Breast epithelium (tissue), 4 donors: ENCODE measurements around the gene FBN1. TPM values are rescaled to one million over a fixed set of nuclear protein-coding genes. Genes with fewer than 3 reads are reported as not detected.

ENCODE experiments used
- DNase-seq, 2 donors: peaks; one replicate each; pipeline ENCODE4 v3.0.0-alpha.2; 2019; ENCODE audit warnings: low spot score in 2 of 2
- H3K27ac ChIP-seq, 2 donors: fragments of 200-600 bp; sonication (generic) in 1 of 2; one replicate each; pipeline ENCODE4 v1.5.1; 2016 to 2019; ENCODE audit warnings: mild to moderate bottlenecking in 1 of 2
- H3K27me3 ChIP-seq, 2 donors: fragments of 200-600 bp; sonication (generic) in 1 of 2; one replicate each; pipeline versions ENCODE4 v1.5.1 to v1.6.0; 2017 to 2019; ENCODE audit warnings: control low read depth in 1 of 2, mild to moderate bottlenecking in 1 of 2
- H3K36me3 ChIP-seq: fragments of 200-600 bp; one replicate; pipeline ENCODE4 v1.5.1; 2019
- H3K4me1 ChIP-seq, 2 donors: fragments of 200-600 bp; sonication (generic); one replicate each; pipeline ENCODE4 v1.5.1; 2016 to 2019; ENCODE audit warnings: control low read depth in 1 of 2
- H3K4me3 ChIP-seq, 3 donors: fragments of 200-600 bp; sonication (generic); 1 replicate in 2 of 3; 2 replicates in 1 of 3; pipeline ENCODE4 v1.5.1; 2016 to 2019; ENCODE audit warnings: mild to moderate bottlenecking in 3 of 3, moderate library complexity in 2 of 3
- H3K9me3 ChIP-seq, 2 donors: fragments of 200-600 bp; sonication (generic) in 1 of 2; one replicate each; pipeline ENCODE4 v1.5.1; 2016 to 2019; ENCODE audit warnings: control low read depth in 1 of 2
- CTCF ChIP-seq, 3 donors: fragments of 450-650 bp; IDR thresholded peaks; one replicate each; pipeline ENCODE4 v1.5.1; 2016 to 2017; ENCODE audit warnings: antibody characterized with exemption in 3 of 3, mild to moderate bottlenecking in 3 of 3, moderate library complexity in 3 of 3
- POLR2A ChIP-seq: fragments of 450-650 bp; IDR thresholded peaks from one replicate; pipeline ENCODE4 v1.6.1; 2016; ENCODE audit warnings: antibody characterized with exemption, mild to moderate bottlenecking, moderate library complexity
- POLR2AphosphoS5 ChIP-seq, 3 donors: sonication (generic); formaldehyde crosslinking; IDR thresholded peaks; one replicate each; pipeline ENCODE4 v1.6.1; 2017; ENCODE audit warnings: antibody characterized with exemption in 3 of 3
- intact Hi-C: fragments of 100-400 bp; cut with DNase I; formaldehyde crosslinking; loops from one replicate; pipeline ENCODE4 v1.15.1; 2023; ENCODE audit warnings: low total_unique reads
- total RNA-seq, 3 donors: library from RNA; depleted of rRNA; stranded (reverse); fragments of >200 nt; gene quantifications; one replicate each; pipeline ENCODE4 v1.1.0, GENCODE V29; 2016

FBN1 gene
- total RNA-seq, 3 donors from 2014 or later = 38.5 to 210 (median 83.2) TPM

- TF ChIP-seq CTCF (IDR thresholded peaks at IDR 0.05) (no peak), POLR2AphosphoS5 (IDR thresholded peaks at IDR 0.05) (no peak), POLR2A (no peak)
- no peaks in the 10 kb centered on the region for H3K4me1 ChIP-seq
- H3K27me3 ChIP-seq = no peaks in the 10 kb centered on the region
- no peak for DNase-seq
- no peaks in the 10 kb centered on the region for H3K36me3 ChIP-seq
- H3K27ac ChIP-seq = peak overlapping the region; percentile 10 to 66
- no peak overlapping the region for H3K4me3 ChIP-seq
- intact Hi-C loops = no loop called here
- no peaks in the 10 kb centered on the region for H3K9me3 ChIP-seq
Observed at GRCh38 chr15:48388016-48388851, 257.3 kb downstream of the FBN1 start.

- Histone ChIP-seq H3K27me3 (no peaks in the 10 kb centered on the region), H3K4me3 (no peak overlapping the region), H3K9me3 (no peaks in the 10 kb centered on the region), H3K36me3 (no peaks in the 10 kb centered on the region), H3K4me1 (no peaks in the 10 kb centered on the region), H3K27ac (no peak overlapping the region)
- intact Hi-C loops = no loop called here
- TF ChIP-seq POLR2A (no peak), CTCF (IDR thresholded peaks at IDR 0.05) (no peak), POLR2AphosphoS5 (IDR thresholded peaks at IDR 0.05) (no peak)
- DNase-seq = no peak
Observed at GRCh38 chr15:48385031-48385830, 260.3 kb downstream of the FBN1 start.

GRCh38 chr15:48384616-48385015 lies 260.9 kb downstream of the FBN1 start:
- no peaks in the 10 kb centered on the region for H3K9me3 ChIP-seq
- H3K4me3 ChIP-seq = no peak overlapping the region
- no peak overlapping the region for H3K27ac ChIP-seq
- no peaks in the 10 kb centered on the region for H3K36me3 ChIP-seq
- intact Hi-C loops = no loop called here
- H3K27me3 ChIP-seq = no peaks in the 10 kb centered on the region
- no peak for DNase-seq
- H3K4me1 ChIP-seq = no peaks in the 10 kb centered on the region
- no peak for TF ChIP-seq POLR2A

- H3K4me3 ChIP-seq = no peak overlapping the region
- no peaks in the 10 kb centered on the region for H3K36me3 ChIP-seq
- H3K9me3 ChIP-seq = no peaks in the 10 kb centered on the region
- H3K27ac ChIP-seq = no peak overlapping the region
- no peaks in the 10 kb centered on the region for H3K4me1 ChIP-seq
- no peak for DNase-seq
- H3K27me3 ChIP-seq = no peaks in the 10 kb centered on the region
- TF ChIP-seq CTCF (IDR thresholded peaks at IDR 0.05) (no peak), POLR2A (no peak), POLR2AphosphoS5 (IDR thresholded peaks at IDR 0.05) (no peak)
- intact Hi-C loops = no loop called here
Observed at GRCh38 chr15:48383031-48383430, 262.5 kb downstream of the FBN1 start.

GRCh38 chr15:48381861-48382260 lies 263.6 kb downstream of the FBN1 start:
- intact Hi-C loops = no loop called here
- H3K4me1 ChIP-seq = no peaks in the 10 kb centered on the region

More at GRCh38 chr15:48381861-48382260, 263.6 kb downstream of the FBN1 start:
- DNase-seq = no peak
- Histone ChIP-seq H3K27ac (no peak overlapping the region), H3K4me3 (no peak overlapping the region), H3K27me3 (no peaks in the 10 kb centered on the region), H3K9me3 (no peaks in the 10 kb centered on the region), H3K36me3 (no peaks in the 10 kb centered on the region)
- TF ChIP-seq POLR2AphosphoS5 (IDR thresholded peaks at IDR 0.05) (no peak), CTCF (IDR thresholded peaks at IDR 0.05) (no peak), POLR2A (no peak)
